ENCODE data around the gene HYOU1.

HYOU1 gene

DNA sequence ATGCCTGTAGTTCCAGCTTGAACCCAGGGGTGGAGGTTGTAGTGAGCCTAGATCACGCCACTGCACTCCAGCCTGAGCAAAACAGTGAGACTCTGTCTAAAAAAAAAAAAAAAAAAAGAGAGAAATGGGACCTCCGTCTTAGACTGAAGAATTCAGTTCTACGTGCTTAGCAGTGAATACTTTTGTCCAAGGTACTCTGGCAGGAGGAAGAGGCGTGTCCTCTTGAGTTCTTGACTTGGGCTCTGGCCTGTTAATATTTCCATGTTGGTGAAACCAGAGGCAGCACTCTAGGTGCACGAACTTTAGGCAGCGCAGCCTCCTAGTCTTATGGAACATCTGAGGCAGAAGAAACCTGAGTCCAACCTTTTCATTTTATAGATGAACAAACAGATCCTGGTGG, 30.1 kb upstream of the HYOU1 start (continued):
- TF ChIP-seq POU6F1 (CRISPR knock-in tag; IDR thresholded peaks at IDR 0.05; ENCODE audit: borderline replicate concordance, low read depth), result no peak

- TF ChIP-seq ISL1 (CRISPR knock-in tag; IDR thresholded peaks at IDR 0.05), result no peak
- ATAC-seq, result peak; percentile 57
Measured at GRCh38 chr11:119085437-119085847, 28.4 kb upstream of the HYOU1 start.

GRCh38 chr11:119084663-119085436, 27.8 kb upstream of the HYOU1 start, which contains the start of gene HMBS:
HMBS (plus strand) TSS chr11:119084881; CDS start chr11:119085034, 153 bp downstream.
- ATAC-seq, result peak; percentile 93
- TF ChIP-seq ZFP3 (CRISPR knock-in tag; IDR thresholded peaks at IDR 0.05) (no peak), ESRRG (CRISPR knock-in tag; IDR thresholded peaks at IDR 0.05) (0 out of 2 replicates have a peak, but pooled peaks have one; percentile 56)
- TF ChIP-seq, protein P1, sequence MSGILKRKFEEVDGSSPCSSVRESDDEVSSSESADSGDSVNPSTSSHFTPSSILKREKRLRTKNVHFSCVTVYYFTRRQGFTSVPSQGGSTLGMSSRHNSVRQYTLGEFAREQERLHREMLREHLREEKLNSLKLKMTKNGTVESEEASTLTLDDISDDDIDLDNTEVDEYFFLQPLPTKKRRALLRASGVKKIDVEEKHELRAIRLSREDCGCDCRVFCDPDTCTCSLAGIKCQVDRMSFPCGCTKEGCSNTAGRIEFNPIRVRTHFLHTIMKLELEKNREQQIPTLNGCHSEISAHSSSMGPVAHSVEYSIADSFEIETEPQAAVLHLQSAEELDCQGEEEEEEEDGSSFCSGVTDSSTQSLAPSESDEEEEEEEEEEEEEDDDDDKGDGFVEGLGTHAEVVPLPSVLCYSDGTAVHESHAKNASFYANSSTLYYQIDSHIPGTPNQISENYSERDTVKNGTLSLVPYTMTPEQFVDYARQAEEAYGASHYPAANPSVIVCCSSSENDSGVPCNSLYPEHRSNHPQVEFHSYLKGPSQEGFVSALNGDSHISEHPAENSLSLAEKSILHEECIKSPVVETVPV (CRISPR knock-in tag; IDR thresholded peaks at IDR 0.05), result 0 out of 2 replicates have a peak, but pooled peaks have one; percentile 30

- TF ChIP-seq TOX (CRISPR knock-in tag; IDR thresholded peaks at IDR 0.05; ENCODE audit: borderline replicate concordance) (no peak), ARNTL (CRISPR knock-in tag; IDR thresholded peaks at IDR 0.05; ENCODE audit: borderline replicate concordance, low read depth) (no peak), ZNF8 (CRISPR knock-in tag; IDR thresholded peaks at IDR 0.05) (no peak)
- TF ChIP-seq, protein P2, sequence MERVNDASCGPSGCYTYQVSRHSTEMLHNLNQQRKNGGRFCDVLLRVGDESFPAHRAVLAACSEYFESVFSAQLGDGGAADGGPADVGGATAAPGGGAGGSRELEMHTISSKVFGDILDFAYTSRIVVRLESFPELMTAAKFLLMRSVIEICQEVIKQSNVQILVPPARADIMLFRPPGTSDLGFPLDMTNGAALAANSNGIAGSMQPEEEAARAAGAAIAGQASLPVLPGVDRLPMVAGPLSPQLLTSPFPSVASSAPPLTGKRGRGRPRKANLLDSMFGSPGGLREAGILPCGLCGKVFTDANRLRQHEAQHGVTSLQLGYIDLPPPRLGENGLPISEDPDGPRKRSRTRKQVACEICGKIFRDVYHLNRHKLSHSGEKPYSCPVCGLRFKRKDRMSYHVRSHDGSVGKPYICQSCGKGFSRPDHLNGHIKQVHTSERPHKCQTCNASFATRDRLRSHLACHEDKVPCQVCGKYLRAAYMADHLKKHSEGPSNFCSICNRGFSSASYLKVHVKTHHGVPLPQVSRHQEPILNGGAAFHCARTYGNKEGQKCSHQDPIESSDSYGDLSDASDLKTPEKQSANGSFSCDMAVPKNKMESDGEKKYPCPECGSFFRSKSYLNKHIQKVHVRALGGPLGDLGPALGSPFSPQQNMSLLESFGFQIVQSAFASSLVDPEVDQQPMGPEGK (CRISPR knock-in tag; IDR thresholded peaks at IDR 0.05; ENCODE audit: borderline replicate concordance), result no peak
- ATAC-seq, result no peak
Measured at GRCh38 chr11:119081682-119082260, 24.8 kb upstream of the HYOU1 start.

GRCh38 chr11:119078675-119079420, 21.8 kb upstream of the HYOU1 start:
- TF ChIP-seq CSDC2 (CRISPR knock-in tag; IDR thresholded peaks at IDR 0.05) (no peak), CREB5 (CRISPR knock-in tag; IDR thresholded peaks at IDR 0.05; ENCODE audit: low read depth) (no peak), ESRRG (CRISPR knock-in tag; IDR thresholded peaks at IDR 0.05) (no peak)
- no peak for ATAC-seq

DNA sequence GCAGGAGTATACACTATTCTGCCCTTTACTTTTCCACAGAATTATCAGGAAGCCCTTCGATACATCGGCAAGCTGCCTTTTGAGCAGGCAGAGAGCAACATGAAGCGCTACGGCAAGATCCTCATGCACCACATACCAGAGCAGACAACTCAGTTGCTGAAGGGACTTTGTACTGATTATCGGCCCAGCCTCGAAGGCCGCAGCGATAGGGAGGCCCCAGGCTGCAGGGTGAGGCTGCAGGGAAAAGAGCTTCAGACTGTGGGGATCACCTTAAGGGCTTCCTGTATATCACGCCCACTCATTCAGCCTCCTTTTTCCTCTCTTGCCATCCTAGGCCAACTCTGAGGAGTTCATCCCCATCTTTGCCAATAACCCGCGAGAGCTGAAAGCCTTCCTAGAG, 20.8 kb upstream of the HYOU1 start:
- no peak for ATAC-seq
- no peak for TF ChIP-seq ISL1 (CRISPR knock-in tag; IDR thresholded peaks at IDR 0.05)
- no peak for TF ChIP-seq ESRRG (CRISPR knock-in tag; IDR thresholded peaks at IDR 0.05)
- TF ChIP-seq RARB (CRISPR knock-in tag; IDR thresholded peaks at IDR 0.05), result no peak
- no peak for TF ChIP-seq SNAI2 (CRISPR knock-in tag; IDR thresholded peaks at IDR 0.05)
- TF ChIP-seq ZFP3 (CRISPR knock-in tag; IDR thresholded peaks at IDR 0.05), result no peak
- no peak for TF ChIP-seq ZC3H10 (CRISPR knock-in tag; IDR thresholded peaks at IDR 0.05)
- TF ChIP-seq PPARA (CRISPR knock-in tag; IDR thresholded peaks at IDR 0.05; ENCODE audit: borderline replicate concordance), result no peak
- no peak for TF ChIP-seq ZNF70 (CRISPR knock-in tag; IDR thresholded peaks at IDR 0.05)
- TF ChIP-seq ZNF8 (CRISPR knock-in tag; IDR thresholded peaks at IDR 0.05), result no peak
- no peak for TF ChIP-seq ARNTL (CRISPR knock-in tag; IDR thresholded peaks at IDR 0.05; ENCODE audit: borderline replicate concordance, low read depth)
- TF ChIP-seq ZFP30 (CRISPR knock-in tag; IDR thresholded peaks at IDR 0.05), result no peak
- no peak for TF ChIP-seq TSHZ2 (CRISPR knock-in tag; IDR thresholded peaks at IDR 0.05)
- no peak for TF ChIP-seq ZNF565 (CRISPR knock-in tag; conservative IDR thresholded peaks at IDR 0.05; ENCODE audit: low read depth)
- TF ChIP-seq, protein P2 (CRISPR knock-in tag; IDR thresholded peaks at IDR 0.05; ENCODE audit: borderline replicate concordance), result no peak

All from SK-N-SH treated with all-trans-retinoic acid at 6 μM for 48 hours (cell line).